WTC11 (cell line): ENCODE measurements around the gene MLXIP. TPM values are rescaled to one million over a fixed set of nuclear protein-coding genes. Genes with fewer than 3 reads are reported as not detected.

Experiments
- ATAC-seq: fragments of 200-7000 bp; cut with Tn5 transposase; 2 replicates; pipeline ENCODE4 v1.10.0; 2021; ENCODE audit warnings: mild to moderate bottlenecking, moderate library complexity
- CTCF ChIA-PET: fragments of 300-600 bp; sonication (Branson Sonifier 250); formaldehyde crosslinking; loops from one replicate; lab custom pipeline; 2021; ENCODE audit warnings: antibody characterized with exemption; lab: Charles Lee
- POLR2A ChIA-PET: fragments of 350-600 bp; sonication (Branson Sonifier 250); formaldehyde crosslinking; loops from one replicate; lab custom pipeline; 2021; ENCODE audit warnings: antibody characterized with exemption; lab: Charles Lee
- DNase-seq: peaks from one replicate; pipeline ENCODE4 v3.0.0; 2021; ENCODE audit warnings: low spot score
- H3K27ac Mint-ChIP-seq: 2 replicates; pipeline ENCODE4 v1.8.0; 2021; ENCODE audit warnings: mixed read lengths
- H3K27me3 Mint-ChIP-seq: 2 replicates; pipeline ENCODE4 v1.8.0; 2021; ENCODE audit warnings: low read depth, mild to moderate bottlenecking, moderate library complexity, mixed read lengths
- H3K36me3 Mint-ChIP-seq: 2 replicates; pipeline ENCODE4 v1.8.0; 2021; ENCODE audit warnings: mixed read lengths
- H3K4me1 Mint-ChIP-seq: 2 replicates; pipeline ENCODE4 v1.8.0; 2022; ENCODE audit warnings: mixed read lengths
- H3K4me3 Mint-ChIP-seq: 2 replicates; pipeline ENCODE4 v1.8.0; 2021; ENCODE audit warnings: mild to moderate bottlenecking, moderate library complexity, mixed read lengths
- H3K9me3 Mint-ChIP-seq: 2 replicates; pipeline ENCODE4 v1.8.0; 2021; ENCODE audit warnings: mixed read lengths
- FOXJ3 ChIP-seq: sonication (generic); formaldehyde crosslinking; IDR thresholded peaks from 2 replicates; pipeline ENCODE4 v1.9.0; 2021; ENCODE audit warnings: missing genetic modification reagents, mild to moderate bottlenecking, borderline replicate concordance
- JAZF1 ChIP-seq: fragments of 250-450 bp; sonication (Bioruptor Pico); IDR thresholded peaks from 2 replicates; pipeline ENCODE4 v1.9.0; 2021; ENCODE audit warnings: moderate library complexity, mild to moderate bottlenecking, inconsistent platforms
- JUN ChIP-seq: sonication (generic); formaldehyde crosslinking; IDR thresholded peaks from 2 replicates; pipeline ENCODE4 v1.8.0; 2023; ENCODE audit warnings: mild to moderate bottlenecking, missing genetic modification reagents
- KAT7 ChIP-seq: sonication (generic); formaldehyde crosslinking; IDR thresholded peaks from 2 replicates; pipeline ENCODE4 v1.8.1; 2023; ENCODE audit warnings: missing genetic modification reagents, mild to moderate bottlenecking, borderline replicate concordance
- MYBL2 ChIP-seq: sonication (generic); formaldehyde crosslinking; IDR thresholded peaks from 2 replicates; pipeline ENCODE4 v1.8.1; 2023; ENCODE audit warnings: mild to moderate bottlenecking, moderate library complexity, missing genetic modification reagents
- NFATC4 ChIP-seq: fragments of 250-450 bp; sonication (Bioruptor Pico); IDR thresholded peaks from 2 replicates; pipeline ENCODE4 v1.9.0; 2021; ENCODE audit warnings: mild to moderate bottlenecking
- NFE2L1 ChIP-seq: sonication (generic); formaldehyde crosslinking; IDR thresholded peaks from 2 replicates; pipeline ENCODE4 v1.8.1; 2023; ENCODE audit warnings: missing genetic modification reagents
- PRRX2 ChIP-seq: fragments of 250-450 bp; sonication (Bioruptor Pico); IDR thresholded peaks from 2 replicates; pipeline ENCODE4 v1.8.0; 2021; ENCODE audit warnings: mild to moderate bottlenecking
- RELA ChIP-seq: sonication (generic); formaldehyde crosslinking; IDR thresholded peaks from 2 replicates; pipeline ENCODE4 v1.8.1; 2022; ENCODE audit warnings: missing genetic modification reagents, mild to moderate bottlenecking, borderline replicate concordance
- SP1 ChIP-seq: sonication (generic); formaldehyde crosslinking; conservative IDR thresholded peaks from 2 replicates; pipeline ENCODE4 v1.8.1; 2022; ENCODE audit warnings: missing genetic modification reagents
- ZBTB21 ChIP-seq: sonication (generic); formaldehyde crosslinking; IDR thresholded peaks from 2 replicates; pipeline ENCODE4 v1.8.1; 2023; ENCODE audit warnings: mild to moderate bottlenecking, missing genetic modification reagents, borderline replicate concordance
- total RNA-seq: library from RNA; stranded (reverse); gene quantifications from 3 replicates; pipeline ENCODE4 v1.2.3, GENCODE V29; 2021
- TF ChIP-seq, protein P1 (sequence below): sonication (generic); formaldehyde crosslinking; conservative IDR thresholded peaks from 2 replicates; pipeline ENCODE4 v1.8.1; 2023; ENCODE audit warnings: mild to moderate bottlenecking, low read depth, missing genetic modification reagents, moderate library complexity
- TF ChIP-seq, protein P2 (sequence below): sonication (generic); formaldehyde crosslinking; IDR thresholded peaks from 2 replicates; pipeline ENCODE4 v1.8.0; 2023; ENCODE audit warnings: missing genetic modification reagents
- TF ChIP-seq, protein P3 (sequence below): fragments of 250-450 bp; sonication (Bioruptor Pico); IDR thresholded peaks from 2 replicates; pipeline ENCODE4 v1.9.0; 2021; ENCODE audit warnings: mild to moderate bottlenecking
- TF ChIP-seq, protein P4 (sequence below): sonication (generic); formaldehyde crosslinking; IDR thresholded peaks from 2 replicates; pipeline ENCODE4 v1.8.1; 2022; ENCODE audit warnings: mild to moderate bottlenecking, missing genetic modification reagents, moderate library complexity, borderline replicate concordance
- TF ChIP-seq, protein P5 (sequence below): sonication (generic); formaldehyde crosslinking; IDR thresholded peaks from 2 replicates; pipeline ENCODE4 v1.8.0; 2023; ENCODE audit warnings: missing genetic modification reagents, mild to moderate bottlenecking, borderline replicate concordance
- TF ChIP-seq, protein P6 (sequence below): sonication (generic); formaldehyde crosslinking; IDR thresholded peaks from 2 replicates; pipeline ENCODE4 v1.8.1; 2023; ENCODE audit warnings: mild to moderate bottlenecking, missing genetic modification reagents, moderate library complexity
- TF ChIP-seq, protein P7 (sequence below): fragments of 250-450 bp; sonication (Bioruptor Pico); IDR thresholded peaks from 2 replicates; pipeline ENCODE4 v1.9.0; 2021; ENCODE audit warnings: mild to moderate bottlenecking
- TF ChIP-seq, protein P8 (sequence below): sonication (generic); formaldehyde crosslinking; IDR thresholded peaks from 2 replicates; pipeline ENCODE4 v1.8.1; 2022; ENCODE audit warnings: low read depth, missing genetic modification reagents, borderline replicate concordance

Gene MLXIP
- total RNA-seq, 1 experiment from 2014 or later, result 49.4 TPM

DNA sequence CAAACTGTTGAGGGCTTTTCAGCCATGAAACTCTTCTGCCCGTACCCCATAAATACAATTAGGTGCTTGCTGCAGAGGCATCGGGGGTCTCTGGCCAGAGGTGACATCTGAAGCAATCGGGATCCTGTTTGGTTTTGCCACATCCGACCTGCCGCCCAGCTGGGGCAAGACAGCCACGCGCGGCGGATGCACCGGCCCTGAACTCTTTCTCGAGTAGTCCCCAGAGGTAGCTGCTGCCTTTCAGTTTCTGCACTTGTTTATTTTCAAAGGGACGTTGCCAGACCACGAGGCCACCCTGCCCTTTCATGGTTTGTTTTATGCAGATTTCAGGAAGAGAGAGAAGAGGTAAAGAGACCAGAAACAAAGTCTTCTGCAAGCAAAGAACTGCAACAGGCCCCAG, 10.6 kb upstream of the MLXIP start (continued):
- TF ChIP-seq, protein P1, sequence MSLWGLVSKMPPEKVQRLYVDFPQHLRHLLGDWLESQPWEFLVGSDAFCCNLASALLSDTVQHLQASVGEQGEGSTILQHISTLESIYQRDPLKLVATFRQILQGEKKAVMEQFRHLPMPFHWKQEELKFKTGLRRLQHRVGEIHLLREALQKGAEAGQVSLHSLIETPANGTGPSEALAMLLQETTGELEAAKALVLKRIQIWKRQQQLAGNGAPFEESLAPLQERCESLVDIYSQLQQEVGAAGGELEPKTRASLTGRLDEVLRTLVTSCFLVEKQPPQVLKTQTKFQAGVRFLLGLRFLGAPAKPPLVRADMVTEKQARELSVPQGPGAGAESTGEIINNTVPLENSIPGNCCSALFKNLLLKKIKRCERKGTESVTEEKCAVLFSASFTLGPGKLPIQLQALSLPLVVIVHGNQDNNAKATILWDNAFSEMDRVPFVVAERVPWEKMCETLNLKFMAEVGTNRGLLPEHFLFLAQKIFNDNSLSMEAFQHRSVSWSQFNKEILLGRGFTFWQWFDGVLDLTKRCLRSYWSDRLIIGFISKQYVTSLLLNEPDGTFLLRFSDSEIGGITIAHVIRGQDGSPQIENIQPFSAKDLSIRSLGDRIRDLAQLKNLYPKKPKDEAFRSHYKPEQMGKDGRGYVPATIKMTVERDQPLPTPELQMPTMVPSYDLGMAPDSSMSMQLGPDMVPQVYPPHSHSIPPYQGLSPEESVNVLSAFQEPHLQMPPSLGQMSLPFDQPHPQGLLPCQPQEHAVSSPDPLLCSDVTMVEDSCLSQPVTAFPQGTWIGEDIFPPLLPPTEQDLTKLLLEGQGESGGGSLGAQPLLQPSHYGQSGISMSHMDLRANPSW (CRISPR knock-in tag), result no peak
- TF ChIP-seq FOXJ3 (CRISPR knock-in tag), result no peak
- TF ChIP-seq SP1 (CRISPR knock-in tag), result no peak
- TF ChIP-seq JUN, result no peak
- no peak for TF ChIP-seq NFE2L1 (CRISPR knock-in tag)
- TF ChIP-seq JAZF1 (CRISPR knock-in tag), result no peak
- TF ChIP-seq, protein P2, sequence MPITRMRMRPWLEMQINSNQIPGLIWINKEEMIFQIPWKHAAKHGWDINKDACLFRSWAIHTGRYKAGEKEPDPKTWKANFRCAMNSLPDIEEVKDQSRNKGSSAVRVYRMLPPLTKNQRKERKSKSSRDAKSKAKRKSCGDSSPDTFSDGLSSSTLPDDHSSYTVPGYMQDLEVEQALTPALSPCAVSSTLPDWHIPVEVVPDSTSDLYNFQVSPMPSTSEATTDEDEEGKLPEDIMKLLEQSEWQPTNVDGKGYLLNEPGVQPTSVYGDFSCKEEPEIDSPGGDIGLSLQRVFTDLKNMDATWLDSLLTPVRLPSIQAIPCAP (CRISPR knock-in tag), result no peak
- TF ChIP-seq ZBTB21 (CRISPR knock-in tag), result no peak
- TF ChIP-seq NFATC4 (CRISPR knock-in tag), result no peak
- TF ChIP-seq, protein P3, sequence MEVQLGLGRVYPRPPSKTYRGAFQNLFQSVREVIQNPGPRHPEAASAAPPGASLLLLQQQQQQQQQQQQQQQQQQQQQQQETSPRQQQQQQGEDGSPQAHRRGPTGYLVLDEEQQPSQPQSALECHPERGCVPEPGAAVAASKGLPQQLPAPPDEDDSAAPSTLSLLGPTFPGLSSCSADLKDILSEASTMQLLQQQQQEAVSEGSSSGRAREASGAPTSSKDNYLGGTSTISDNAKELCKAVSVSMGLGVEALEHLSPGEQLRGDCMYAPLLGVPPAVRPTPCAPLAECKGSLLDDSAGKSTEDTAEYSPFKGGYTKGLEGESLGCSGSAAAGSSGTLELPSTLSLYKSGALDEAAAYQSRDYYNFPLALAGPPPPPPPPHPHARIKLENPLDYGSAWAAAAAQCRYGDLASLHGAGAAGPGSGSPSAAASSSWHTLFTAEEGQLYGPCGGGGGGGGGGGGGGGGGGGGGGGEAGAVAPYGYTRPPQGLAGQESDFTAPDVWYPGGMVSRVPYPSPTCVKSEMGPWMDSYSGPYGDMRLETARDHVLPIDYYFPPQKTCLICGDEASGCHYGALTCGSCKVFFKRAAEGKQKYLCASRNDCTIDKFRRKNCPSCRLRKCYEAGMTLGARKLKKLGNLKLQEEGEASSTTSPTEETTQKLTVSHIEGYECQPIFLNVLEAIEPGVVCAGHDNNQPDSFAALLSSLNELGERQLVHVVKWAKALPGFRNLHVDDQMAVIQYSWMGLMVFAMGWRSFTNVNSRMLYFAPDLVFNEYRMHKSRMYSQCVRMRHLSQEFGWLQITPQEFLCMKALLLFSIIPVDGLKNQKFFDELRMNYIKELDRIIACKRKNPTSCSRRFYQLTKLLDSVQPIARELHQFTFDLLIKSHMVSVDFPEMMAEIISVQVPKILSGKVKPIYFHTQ (CRISPR knock-in tag), result no peak
- no peak for TF ChIP-seq MYBL2 (CRISPR knock-in tag)
- TF ChIP-seq, all 79 proteins: peak for 0

DNA sequence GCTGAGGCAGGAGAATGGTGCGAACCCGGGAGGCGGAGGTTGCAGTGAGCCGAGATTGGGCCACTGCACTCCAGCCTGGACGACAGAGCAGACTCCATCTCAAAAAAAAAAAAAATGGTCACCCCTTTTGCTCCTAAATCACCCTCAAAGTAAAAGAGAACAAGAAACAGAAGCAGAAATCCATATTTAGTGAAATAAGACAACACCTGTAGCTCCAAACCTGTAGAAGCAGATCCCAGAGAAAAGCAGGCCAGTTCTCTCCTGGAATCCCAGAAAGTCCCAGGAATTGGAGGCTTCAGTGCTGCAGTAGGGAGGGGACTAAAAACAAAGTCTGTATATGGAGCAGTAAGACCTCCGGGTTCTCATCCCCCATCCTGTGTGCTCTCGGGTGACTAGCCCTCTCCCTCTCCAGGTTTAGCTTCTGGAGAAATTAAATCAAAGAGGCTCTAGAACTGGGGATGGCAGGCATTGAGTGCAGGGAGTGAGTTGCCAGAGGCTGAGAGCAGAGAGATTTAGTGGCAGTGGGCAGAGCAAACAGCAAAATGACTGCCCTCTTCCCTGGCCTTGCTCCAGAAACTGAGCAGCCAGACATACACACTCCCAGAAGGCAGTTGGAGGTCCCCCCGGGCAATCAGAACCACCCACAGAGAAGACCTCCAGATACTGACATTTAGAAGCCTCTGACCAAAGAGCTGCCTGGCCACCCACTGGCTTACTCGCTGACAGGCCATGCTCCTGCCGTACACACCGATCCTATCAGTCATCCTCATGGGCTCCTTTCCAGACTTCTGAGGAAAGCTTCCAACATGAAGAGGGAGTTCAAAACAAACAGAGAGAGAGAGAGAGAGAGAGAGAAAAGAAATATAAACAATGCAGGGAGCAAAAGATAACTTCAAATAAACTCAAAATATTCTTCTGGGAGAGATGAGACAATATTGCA, 6.3 kb upstream of the MLXIP start:
- CTCF ChIA-PET, result interaction anchor here (0.6 to 1.5 kb wide), 3 partner anchors 18 to 210 kb away, joined by 3 to 4 read pairs (median 4); no protein-coding TSS in a partner anchor
- Mint-ChIP-seq H3K27ac (peak overlapping the region; percentile 85), H3K9me3 (no peaks in the 10 kb centered on the region), H3K4me1 (peaks cover 12% of the 10 kb centered on the region), H3K27me3 (no peaks in the 10 kb centered on the region), H3K4me3 (no peak overlapping the region), H3K36me3 (peaks cover 19% of the 10 kb centered on the region)
- DNase-seq (no peak), ATAC-seq (peak; percentile 56)
- POLR2A ChIA-PET, result interaction anchor here (0.6 to 0.7 kb wide), 2 partner anchors 38 to 131 kb away, joined by 3 read pairs; no protein-coding TSS in a partner anchor
- TF ChIP-seq KAT7, result no peak
- no peak for TF ChIP-seq RELA (CRISPR knock-in tag)
- TF ChIP-seq, protein P4, sequence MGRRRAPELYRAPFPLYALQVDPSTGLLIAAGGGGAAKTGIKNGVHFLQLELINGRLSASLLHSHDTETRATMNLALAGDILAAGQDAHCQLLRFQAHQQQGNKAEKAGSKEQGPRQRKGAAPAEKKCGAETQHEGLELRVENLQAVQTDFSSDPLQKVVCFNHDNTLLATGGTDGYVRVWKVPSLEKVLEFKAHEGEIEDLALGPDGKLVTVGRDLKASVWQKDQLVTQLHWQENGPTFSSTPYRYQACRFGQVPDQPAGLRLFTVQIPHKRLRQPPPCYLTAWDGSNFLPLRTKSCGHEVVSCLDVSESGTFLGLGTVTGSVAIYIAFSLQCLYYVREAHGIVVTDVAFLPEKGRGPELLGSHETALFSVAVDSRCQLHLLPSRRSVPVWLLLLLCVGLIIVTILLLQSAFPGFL, result no peak
- no peak for TF ChIP-seq PRRX2 (CRISPR knock-in tag)
- TF ChIP-seq, protein P5, sequence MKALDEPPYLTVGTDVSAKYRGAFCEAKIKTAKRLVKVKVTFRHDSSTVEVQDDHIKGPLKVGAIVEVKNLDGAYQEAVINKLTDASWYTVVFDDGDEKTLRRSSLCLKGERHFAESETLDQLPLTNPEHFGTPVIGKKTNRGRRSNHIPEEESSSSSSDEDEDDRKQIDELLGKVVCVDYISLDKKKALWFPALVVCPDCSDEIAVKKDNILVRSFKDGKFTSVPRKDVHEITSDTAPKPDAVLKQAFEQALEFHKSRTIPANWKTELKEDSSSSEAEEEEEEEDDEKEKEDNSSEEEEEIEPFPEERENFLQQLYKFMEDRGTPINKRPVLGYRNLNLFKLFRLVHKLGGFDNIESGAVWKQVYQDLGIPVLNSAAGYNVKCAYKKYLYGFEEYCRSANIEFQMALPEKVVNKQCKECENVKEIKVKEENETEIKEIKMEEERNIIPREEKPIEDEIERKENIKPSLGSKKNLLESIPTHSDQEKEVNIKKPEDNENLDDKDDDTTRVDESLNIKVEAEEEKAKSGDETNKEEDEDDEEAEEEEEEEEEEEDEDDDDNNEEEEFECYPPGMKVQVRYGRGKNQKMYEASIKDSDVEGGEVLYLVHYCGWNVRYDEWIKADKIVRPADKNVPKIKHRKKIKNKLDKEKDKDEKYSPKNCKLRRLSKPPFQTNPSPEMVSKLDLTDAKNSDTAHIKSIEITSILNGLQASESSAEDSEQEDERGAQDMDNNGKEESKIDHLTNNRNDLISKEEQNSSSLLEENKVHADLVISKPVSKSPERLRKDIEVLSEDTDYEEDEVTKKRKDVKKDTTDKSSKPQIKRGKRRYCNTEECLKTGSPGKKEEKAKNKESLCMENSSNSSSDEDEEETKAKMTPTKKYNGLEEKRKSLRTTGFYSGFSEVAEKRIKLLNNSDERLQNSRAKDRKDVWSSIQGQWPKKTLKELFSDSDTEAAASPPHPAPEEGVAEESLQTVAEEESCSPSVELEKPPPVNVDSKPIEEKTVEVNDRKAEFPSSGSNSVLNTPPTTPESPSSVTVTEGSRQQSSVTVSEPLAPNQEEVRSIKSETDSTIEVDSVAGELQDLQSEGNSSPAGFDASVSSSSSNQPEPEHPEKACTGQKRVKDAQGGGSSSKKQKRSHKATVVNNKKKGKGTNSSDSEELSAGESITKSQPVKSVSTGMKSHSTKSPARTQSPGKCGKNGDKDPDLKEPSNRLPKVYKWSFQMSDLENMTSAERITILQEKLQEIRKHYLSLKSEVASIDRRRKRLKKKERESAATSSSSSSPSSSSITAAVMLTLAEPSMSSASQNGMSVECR, result no peak
- TF ChIP-seq, protein P6, sequence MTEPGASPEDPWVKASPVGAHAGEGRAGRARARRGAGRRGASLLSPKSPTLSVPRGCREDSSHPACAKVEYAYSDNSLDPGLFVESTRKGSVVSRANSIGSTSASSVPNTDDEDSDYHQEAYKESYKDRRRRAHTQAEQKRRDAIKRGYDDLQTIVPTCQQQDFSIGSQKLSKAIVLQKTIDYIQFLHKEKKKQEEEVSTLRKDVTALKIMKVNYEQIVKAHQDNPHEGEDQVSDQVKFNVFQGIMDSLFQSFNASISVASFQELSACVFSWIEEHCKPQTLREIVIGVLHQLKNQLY, result no peak
- TF ChIP-seq, protein P7, sequence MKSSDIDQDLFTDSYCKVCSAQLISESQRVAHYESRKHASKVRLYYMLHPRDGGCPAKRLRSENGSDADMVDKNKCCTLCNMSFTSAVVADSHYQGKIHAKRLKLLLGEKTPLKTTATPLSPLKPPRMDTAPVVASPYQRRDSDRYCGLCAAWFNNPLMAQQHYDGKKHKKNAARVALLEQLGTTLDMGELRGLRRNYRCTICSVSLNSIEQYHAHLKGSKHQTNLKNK, result no peak
- TF ChIP-seq, protein P8, sequence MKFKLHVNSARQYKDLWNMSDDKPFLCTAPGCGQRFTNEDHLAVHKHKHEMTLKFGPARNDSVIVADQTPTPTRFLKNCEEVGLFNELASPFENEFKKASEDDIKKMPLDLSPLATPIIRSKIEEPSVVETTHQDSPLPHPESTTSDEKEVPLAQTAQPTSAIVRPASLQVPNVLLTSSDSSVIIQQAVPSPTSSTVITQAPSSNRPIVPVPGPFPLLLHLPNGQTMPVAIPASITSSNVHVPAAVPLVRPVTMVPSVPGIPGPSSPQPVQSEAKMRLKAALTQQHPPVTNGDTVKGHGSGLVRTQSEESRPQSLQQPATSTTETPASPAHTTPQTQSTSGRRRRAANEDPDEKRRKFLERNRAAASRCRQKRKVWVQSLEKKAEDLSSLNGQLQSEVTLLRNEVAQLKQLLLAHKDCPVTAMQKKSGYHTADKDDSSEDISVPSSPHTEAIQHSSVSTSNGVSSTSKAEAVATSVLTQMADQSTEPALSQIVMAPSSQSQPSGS (CRISPR knock-in tag), result no peak
